CD14-positive monocyte (primary cell): ENCODE results near the gene MYOM1. TPM values are rescaled to one million over a fixed set of nuclear protein-coding genes. Genes with fewer than 3 reads are reported as not detected.

Experiments used
- DNase-seq, 3 donors: peaks; one replicate each; pipeline ENCODE4 v3.0.0-alpha.2; 2011 to 2022
- H2AFZ ChIP-seq: 2 replicates; pipeline ENCODE4 v1.6.0; 2012; ENCODE audit warnings: mild to moderate bottlenecking, low read depth, low read length, inconsistent platforms; ENCODE audit not compliant: insufficient read depth, poor library complexity, severe bottlenecking
- H3K27ac ChIP-seq, 2 donors: 1 replicate in 1 of 2; 2 replicates in 1 of 2; pipeline ENCODE4 v1.5.1; 2012 to 2013; ENCODE audit warnings: low read length in 2 of 2, control low read depth in 1 of 2, inconsistent platforms in 1 of 2, low read depth in 1 of 2, mild to moderate bottlenecking in 1 of 2
- H3K27me3 ChIP-seq, 2 donors: one replicate each; pipeline versions ENCODE4 v1.6.0 to v1.6.1; 2011 to 2013; ENCODE audit warnings: low read length in 2 of 2; ENCODE audit not compliant: control insufficient read depth in 2 of 2, insufficient read depth in 2 of 2
- H3K36me3 ChIP-seq, 2 donors: replicated peaks in 1 of 2; 1 replicate in 1 of 2; 2 replicates in 1 of 2; pipeline versions ENCODE4 v1.5.1 to v1.6.1; 2012 to 2013; ENCODE audit warnings: low read length in 2 of 2, control low read depth in 1 of 2, inconsistent platforms in 1 of 2, mild to moderate bottlenecking in 1 of 2; ENCODE audit not compliant: insufficient read depth in 2 of 2, control insufficient read depth in 1 of 2
- H3K4me1 ChIP-seq, 2 donors: 1 replicate in 1 of 2; 2 replicates in 1 of 2; pipeline versions ENCODE4 v1.5.1 to v1.6.1; 2012 to 2013; ENCODE audit warnings: low read length in 2 of 2, control low read depth in 1 of 2, inconsistent platforms in 1 of 2, mild to moderate bottlenecking in 1 of 2, moderate library complexity in 1 of 2; ENCODE audit not compliant: insufficient read depth in 2 of 2, control insufficient read depth in 1 of 2
- H3K4me2 ChIP-seq: replicated peaks from 2 replicates; pipeline ENCODE3; 2012; ENCODE audit warnings: low read length, moderate library complexity, mild to moderate bottlenecking; ENCODE audit not compliant: poor library complexity, severe bottlenecking; ENCODE audit errors: extremely low read depth
- H3K4me3 ChIP-seq, 3 experiments: fragments of 200-600 bp in 1 of 3; sonication (generic) in 1 of 3; replicated peaks in 1 of 3; 1 replicate in 2 of 3; 2 replicates in 1 of 3; pipeline ENCODE4 v1.5.1; 2011 to 2013; ENCODE audit warnings: low read length in 3 of 3, mild to moderate bottlenecking in 3 of 3, control low read depth in 2 of 3, low read depth in 2 of 3, inconsistent platforms in 1 of 3, moderate library complexity in 1 of 3
- H3K79me2 ChIP-seq: 2 replicates; pipeline ENCODE4 v1.6.0; 2012; ENCODE audit warnings: mild to moderate bottlenecking, control low read depth, inconsistent platforms, low read length, moderate library complexity; ENCODE audit not compliant: insufficient read depth
- H3K9ac ChIP-seq: 2 replicates; pipeline ENCODE4 v1.6.0; 2017; ENCODE audit warnings: low read length, mild to moderate bottlenecking; ENCODE audit not compliant: insufficient read depth, poor library complexity, severe bottlenecking
- H3K9me3 ChIP-seq, 2 donors: replicated peaks in 1 of 2; 1 replicate in 1 of 2; 2 replicates in 1 of 2; pipeline versions ENCODE4 v1.5.1 to v1.6.1; 2012 to 2013; ENCODE audit warnings: low read length in 2 of 2, control low read depth in 1 of 2; ENCODE audit not compliant: control insufficient read depth in 1 of 2, insufficient read depth in 1 of 2
- H4K20me1 ChIP-seq: 2 replicates; pipeline ENCODE4 v1.6.0; 2012; ENCODE audit warnings: mild to moderate bottlenecking, low read length, control low read depth, moderate library complexity; ENCODE audit not compliant: insufficient read depth
- H3K27ac Mint-ChIP-seq, 7 donors: one replicate each; pipeline ENCODE4 v1.8.0; 2020; ENCODE audit warnings: mild to moderate bottlenecking in 7 of 7, mixed read lengths in 7 of 7, moderate library complexity in 6 of 7, inconsistent platforms in 2 of 7
- H3K27me3 Mint-ChIP-seq, 3 donors: one replicate each; pipeline ENCODE4 v1.8.0; 2021 to 2022; ENCODE audit warnings: low read depth in 3 of 3, mild to moderate bottlenecking in 3 of 3, mixed read lengths in 3 of 3, moderate library complexity in 3 of 3, inconsistent platforms in 1 of 3
- H3K36me3 Mint-ChIP-seq, 2 donors: one replicate each; pipeline ENCODE4 v1.8.0; 2020; ENCODE audit warnings: mixed read lengths in 2 of 2, inconsistent platforms in 1 of 2, mild to moderate bottlenecking in 1 of 2
- H3K4me1 Mint-ChIP-seq: one replicate; pipeline ENCODE4 v1.8.0; 2020; ENCODE audit warnings: mild to moderate bottlenecking, mixed read lengths
- H3K4me3 Mint-ChIP-seq, 2 donors: one replicate each; pipeline ENCODE4 v1.8.0; 2020; ENCODE audit warnings: mild to moderate bottlenecking in 2 of 2, mixed read lengths in 2 of 2, moderate library complexity in 1 of 2
- H3K9me3 Mint-ChIP-seq, 7 donors: one replicate each; pipeline ENCODE4 v1.8.0; 2020 to 2022; ENCODE audit warnings: mixed read lengths in 7 of 7, mild to moderate bottlenecking in 6 of 7, moderate library complexity in 6 of 7, inconsistent platforms in 2 of 7
- WGBS: methylation state at CpG from one replicate; pipeline ENCODE4 v1.1.5; 2013; ENCODE audit warnings: missing lambda C conversion rate; ENCODE audit not compliant: insufficient coverage; 5-methylcytosine and 5-hydroxymethylcytosine counted together
- intact Hi-C, 2 donors: fragments of 100-400 bp; cut with micrococcal nuclease; formaldehyde crosslinking; loops; one replicate each; pipeline versions ENCODE4 v1.15.0 to v1.15.1; 2023
- polyA plus RNA-seq, 3 donors: library from polyadenylated mRNA; depleted of rRNA in 1 of 3; unstranded in 2 of 3; stranded (reverse) in 1 of 3; fragments of 300-500 nt in 2 of 3; fragments of >200 nt in 1 of 3; fragmentation: Illumina TruSeq in 2 of 3; gene quantifications; 1 replicate in 2 of 3; 2 replicates in 1 of 3; pipeline ENCODE4 v1.2.3, GENCODE V29; 2012 to 2021
- TF ChIP-seq, protein P1 (sequence below): fragments of 200-600 bp; IDR thresholded peaks from one replicate; pipeline ENCODE4 v1.8.0; 2022; ENCODE audit warnings: antibody characterized with exemption, mild to moderate bottlenecking

MYOM1 gene
- polyA plus RNA-seq, 3 donors, result 0.05 to 0.95 (median 0.22) TPM

DNA sequence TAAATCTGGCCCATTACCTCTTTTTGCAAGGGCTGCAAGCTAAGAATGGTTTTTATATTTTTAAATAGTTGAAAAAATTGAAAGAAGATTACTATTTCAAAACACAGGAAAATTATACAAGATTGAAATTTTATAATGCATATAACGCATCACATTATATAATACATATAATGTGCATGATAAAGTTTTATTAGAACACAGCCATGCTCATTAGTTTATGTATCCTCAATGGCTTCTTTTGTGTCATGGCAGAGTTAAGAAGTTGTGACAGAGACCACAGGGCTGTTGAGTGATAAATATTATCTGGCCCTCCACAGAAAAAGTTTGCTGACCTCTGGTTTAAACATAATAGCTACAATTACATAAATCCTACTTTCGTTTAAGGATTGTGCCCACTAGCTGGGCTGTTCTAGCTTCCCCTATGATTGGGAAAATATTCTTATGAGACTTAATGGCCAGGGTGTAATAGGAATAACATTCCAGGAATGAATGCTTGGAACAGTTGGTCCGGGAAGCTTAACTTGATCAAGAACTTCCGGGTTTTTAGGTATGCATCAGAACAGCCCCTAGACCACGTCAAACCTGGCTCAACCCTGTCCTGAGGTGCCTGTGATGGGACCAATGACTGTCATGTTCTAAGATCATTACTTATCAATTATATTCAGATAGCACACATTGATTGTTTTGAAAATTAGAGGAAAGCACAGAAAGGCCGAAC lies 108.1 kb downstream of the MYOM1 start:
- TF ChIP-seq, protein P1, sequence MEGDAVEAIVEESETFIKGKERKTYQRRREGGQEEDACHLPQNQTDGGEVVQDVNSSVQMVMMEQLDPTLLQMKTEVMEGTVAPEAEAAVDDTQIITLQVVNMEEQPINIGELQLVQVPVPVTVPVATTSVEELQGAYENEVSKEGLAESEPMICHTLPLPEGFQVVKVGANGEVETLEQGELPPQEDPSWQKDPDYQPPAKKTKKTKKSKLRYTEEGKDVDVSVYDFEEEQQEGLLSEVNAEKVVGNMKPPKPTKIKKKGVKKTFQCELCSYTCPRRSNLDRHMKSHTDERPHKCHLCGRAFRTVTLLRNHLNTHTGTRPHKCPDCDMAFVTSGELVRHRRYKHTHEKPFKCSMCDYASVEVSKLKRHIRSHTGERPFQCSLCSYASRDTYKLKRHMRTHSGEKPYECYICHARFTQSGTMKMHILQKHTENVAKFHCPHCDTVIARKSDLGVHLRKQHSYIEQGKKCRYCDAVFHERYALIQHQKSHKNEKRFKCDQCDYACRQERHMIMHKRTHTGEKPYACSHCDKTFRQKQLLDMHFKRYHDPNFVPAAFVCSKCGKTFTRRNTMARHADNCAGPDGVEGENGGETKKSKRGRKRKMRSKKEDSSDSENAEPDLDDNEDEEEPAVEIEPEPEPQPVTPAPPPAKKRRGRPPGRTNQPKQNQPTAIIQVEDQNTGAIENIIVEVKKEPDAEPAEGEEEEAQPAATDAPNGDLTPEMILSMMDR, result no peak
- H3K9me3 Mint-ChIP-seq, result no peaks in the 10 kb centered on the region
- H3K4me3 Mint-ChIP-seq, result no peak overlapping the region
- intact Hi-C loops, result no loop called here
- H3K36me3 ChIP-seq, result no peaks in the 10 kb centered on the region
- H3K4me3 ChIP-seq, result no peak overlapping the region
- H3K27ac Mint-ChIP-seq, result no peak overlapping the region
- no peaks in the 10 kb centered on the region for H3K4me1 ChIP-seq
- H3K27me3 Mint-ChIP-seq, result peaks cover 0 to 3% (median 0%) of the 10 kb centered on the region in 3 donors
- WGBS, result 100% methylated on average over 2 of the region's 6 CpGs
- H3K79me2 ChIP-seq, result no peaks in the 10 kb centered on the region
- no peaks in the 10 kb centered on the region for H3K9me3 ChIP-seq
- no peak overlapping the region for H3K4me2 ChIP-seq
- DNase-seq, result no peak
- no peaks in the 10 kb centered on the region for H3K36me3 Mint-ChIP-seq
- H3K27me3 ChIP-seq, result no peaks in the 10 kb centered on the region
- no peak overlapping the region for H3K9ac ChIP-seq
- H3K27ac ChIP-seq, result no peak overlapping the region
- H4K20me1 ChIP-seq, result no peaks in the 10 kb centered on the region
- H3K4me1 Mint-ChIP-seq, result peaks cover 2% of the 10 kb centered on the region
- H2AFZ ChIP-seq, result no peak overlapping the region

DNA sequence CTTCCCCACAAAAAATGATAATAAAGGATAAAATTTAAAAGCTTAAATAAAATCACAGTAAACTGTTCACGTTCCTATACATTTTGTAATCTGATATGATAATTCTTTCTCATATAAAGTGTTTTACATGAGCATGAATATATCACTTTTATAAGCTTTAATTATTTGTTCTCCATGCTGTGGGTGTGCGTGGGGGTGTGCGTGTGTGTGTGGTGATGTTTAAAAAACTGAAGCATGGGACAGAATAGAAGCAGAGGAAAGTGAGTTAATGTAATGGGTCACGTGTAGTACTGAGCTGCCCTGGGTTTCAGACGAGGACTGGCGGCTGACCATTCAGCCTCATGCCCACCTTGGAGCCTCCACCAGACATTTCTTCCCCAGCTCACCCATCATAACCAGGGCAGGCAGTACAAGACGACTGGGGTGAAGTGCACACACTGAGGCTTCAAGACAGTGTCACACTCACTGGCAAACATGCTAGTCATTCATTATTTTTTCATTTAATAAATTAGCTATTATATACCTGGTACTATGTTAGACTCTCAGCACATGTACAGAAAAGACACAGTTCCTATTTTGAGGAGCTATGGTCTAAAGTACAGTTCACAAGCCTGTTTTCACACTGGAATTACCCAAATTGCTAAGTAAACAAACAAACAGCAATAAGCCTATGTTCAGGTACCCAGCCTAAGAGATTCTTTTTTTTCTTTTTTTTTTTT lies 109.6 kb downstream of the MYOM1 start:
- Histone ChIP-seq H3K9me3 (no peaks in the 10 kb centered on the region), H3K79me2 (no peaks in the 10 kb centered on the region), H3K27ac (no peak overlapping the region), H3K27me3 (no peaks in the 10 kb centered on the region), H3K4me1 (no peaks in the 10 kb centered on the region), H3K4me2 (no peak overlapping the region), H3K4me3 (no peak overlapping the region), H3K9ac (no peak overlapping the region), H2AFZ (no peak overlapping the region), H3K36me3 (no peaks in the 10 kb centered on the region), H4K20me1 (no peaks in the 10 kb centered on the region)
- DNase-seq, result no peak
- intact Hi-C loops, result no loop called here
- H3K9me3 Mint-ChIP-seq, result no peaks in the 10 kb centered on the region
- no peaks in the 10 kb centered on the region for H3K36me3 Mint-ChIP-seq
- WGBS, result 88% methylated on average over 3 of the region's 7 CpGs
- peaks cover 2% of the 10 kb centered on the region for H3K4me1 Mint-ChIP-seq
- TF ChIP-seq, protein P1, result no peak
- no peaks in the 10 kb centered on the region for H3K27me3 Mint-ChIP-seq
- H3K4me3 Mint-ChIP-seq, result no peak overlapping the region
- no peak overlapping the region for H3K27ac Mint-ChIP-seq
